Measurements from ENCODE around the gene ESPL1.

DNA sequence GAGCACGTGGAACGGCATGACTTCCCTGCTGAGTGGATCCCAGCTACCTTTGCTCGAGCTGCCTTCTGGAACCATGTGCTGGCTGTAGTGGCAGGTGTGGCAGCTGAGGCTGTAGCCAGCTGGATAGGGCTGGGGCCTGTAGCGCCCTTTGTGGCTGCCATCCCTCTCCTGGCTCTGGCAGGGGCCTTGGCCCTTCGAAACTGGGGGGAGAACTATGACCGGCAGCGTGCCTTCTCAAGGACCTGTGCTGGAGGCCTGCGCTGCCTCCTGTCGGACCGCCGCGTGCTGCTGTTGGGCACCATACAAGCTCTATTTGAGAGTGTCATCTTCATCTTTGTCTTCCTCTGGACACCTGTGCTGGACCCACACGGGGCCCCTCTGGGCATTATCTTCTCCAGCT, 14.8 kb upstream of the ESPL1 start:
- TF ChIP-seq, protein P1, sequence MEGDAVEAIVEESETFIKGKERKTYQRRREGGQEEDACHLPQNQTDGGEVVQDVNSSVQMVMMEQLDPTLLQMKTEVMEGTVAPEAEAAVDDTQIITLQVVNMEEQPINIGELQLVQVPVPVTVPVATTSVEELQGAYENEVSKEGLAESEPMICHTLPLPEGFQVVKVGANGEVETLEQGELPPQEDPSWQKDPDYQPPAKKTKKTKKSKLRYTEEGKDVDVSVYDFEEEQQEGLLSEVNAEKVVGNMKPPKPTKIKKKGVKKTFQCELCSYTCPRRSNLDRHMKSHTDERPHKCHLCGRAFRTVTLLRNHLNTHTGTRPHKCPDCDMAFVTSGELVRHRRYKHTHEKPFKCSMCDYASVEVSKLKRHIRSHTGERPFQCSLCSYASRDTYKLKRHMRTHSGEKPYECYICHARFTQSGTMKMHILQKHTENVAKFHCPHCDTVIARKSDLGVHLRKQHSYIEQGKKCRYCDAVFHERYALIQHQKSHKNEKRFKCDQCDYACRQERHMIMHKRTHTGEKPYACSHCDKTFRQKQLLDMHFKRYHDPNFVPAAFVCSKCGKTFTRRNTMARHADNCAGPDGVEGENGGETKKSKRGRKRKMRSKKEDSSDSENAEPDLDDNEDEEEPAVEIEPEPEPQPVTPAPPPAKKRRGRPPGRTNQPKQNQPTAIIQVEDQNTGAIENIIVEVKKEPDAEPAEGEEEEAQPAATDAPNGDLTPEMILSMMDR (IDR thresholded peaks at IDR 0.05), result no peak
- TF ChIP-seq POLR2A (IDR thresholded peaks at IDR 0.05), result no peak
